T-cell (primary cell): ENCODE data around the gene SPAST. TPM values are rescaled to one million over a fixed set of nuclear protein-coding genes. Genes with fewer than 3 reads are reported as not detected.
A peak's percentile ranks its signal among the peaks of the same experiment; 100 is the strongest.

Experiments
- ATAC-seq, 4 experiments: fragments of 200-7000 bp in 3 of 4; fragments of 150-1000 bp in 1 of 4; cut with Tn5 transposase; replicated peaks in 1 of 4; 1 replicate in 3 of 4; 2 replicates in 1 of 4; pipeline ENCODE4 v1.10.0; 2021; ENCODE audit warnings: moderate library complexity in 3 of 4, mild to moderate bottlenecking in 2 of 4, moderate number of reproducible peaks in 1 of 4
- CTCF ChIA-PET, 2 donors: fragments of 300-600 bp; sonication (Branson Sonifier 250); formaldehyde crosslinking; loops; one replicate each; lab custom pipeline; 2022; ENCODE audit warnings: antibody characterized with exemption in 2 of 2; lab: Charles Lee
- POLR2A ChIA-PET, 2 donors: fragments of 300-600 bp; sonication (Branson Sonifier 250); formaldehyde crosslinking; loops; one replicate each; lab custom pipeline; 2022; ENCODE audit warnings: antibody characterized with exemption in 2 of 2; lab: Charles Lee
- DNase-seq, 35 experiments: peaks; one replicate each; pipeline versions ENCODE4 v3.0.0 to v3.0.0-alpha.2; 2013 to 2023
- H3K27ac ChIP-seq: one replicate; pipeline ENCODE4 v1.5.1; 2013; ENCODE audit warnings: low read length
- H3K27me3 ChIP-seq, 2 experiments: replicated peaks in 1 of 2; 1 replicate in 1 of 2; 2 replicates in 1 of 2; pipeline versions ENCODE4 v1.6.1 to v1.7.0; 2013; ENCODE audit warnings: low read length in 1 of 2, mixed read lengths in 1 of 2; ENCODE audit not compliant: control insufficient read depth in 2 of 2, insufficient read depth in 2 of 2; ENCODE audit errors: extremely low read depth in 1 of 2
- H3K36me3 ChIP-seq, 2 donors: 1 replicate in 1 of 2; 2 replicates in 1 of 2; pipeline versions ENCODE4 v1.6.1 to v1.7.0; 2013; ENCODE audit warnings: low read length in 1 of 2; ENCODE audit not compliant: control insufficient read depth in 2 of 2, insufficient read depth in 1 of 2; ENCODE audit errors: extremely low read depth in 1 of 2
- H3K4me1 ChIP-seq, 2 experiments: 1 replicate in 1 of 2; 2 replicates in 1 of 2; pipeline versions ENCODE4 v1.6.1 to v1.7.0; 2013; ENCODE audit warnings: low read length in 2 of 2, mixed read lengths in 1 of 2; ENCODE audit not compliant: insufficient read depth in 2 of 2, control insufficient read depth in 1 of 2; ENCODE audit errors: extremely low read depth in 1 of 2
- H3K4me3 ChIP-seq, 2 donors: 1 replicate in 1 of 2; 2 replicates in 1 of 2; pipeline versions ENCODE4 v1.5.1 to v1.7.0; 2013; ENCODE audit warnings: mild to moderate bottlenecking in 2 of 2, low read length in 1 of 2, moderate library complexity in 1 of 2; ENCODE audit not compliant: control insufficient read depth in 1 of 2; ENCODE audit errors: extremely low read depth in 1 of 2
- H3K9me3 ChIP-seq: 2 replicates; pipeline ENCODE4 v1.7.0; 2013
- H3K27ac Mint-ChIP-seq, 2 donors: one replicate each; pipeline ENCODE4 v1.8.0; 2020 to 2021; ENCODE audit warnings: mild to moderate bottlenecking in 2 of 2, mixed read lengths in 2 of 2
- H3K27me3 Mint-ChIP-seq, 2 donors: one replicate each; pipeline ENCODE4 v1.8.0; 2021 to 2022; ENCODE audit warnings: mixed read lengths in 2 of 2
- H3K36me3 Mint-ChIP-seq: one replicate; pipeline ENCODE4 v1.8.0; 2021; ENCODE audit warnings: mixed read lengths
- H3K4me1 Mint-ChIP-seq, 3 donors: one replicate each; pipeline ENCODE4 v1.8.0; 2020 to 2022; ENCODE audit warnings: mixed read lengths in 3 of 3, mild to moderate bottlenecking in 1 of 3
- H3K4me3 Mint-ChIP-seq, 3 donors: one replicate each; pipeline ENCODE4 v1.8.0; 2020 to 2022; ENCODE audit warnings: mild to moderate bottlenecking in 3 of 3, mixed read lengths in 3 of 3, moderate library complexity in 3 of 3
- H3K9me3 Mint-ChIP-seq, 3 donors: one replicate each; pipeline ENCODE4 v1.8.0; 2020 to 2022; ENCODE audit warnings: mixed read lengths in 3 of 3
- WGBS: methylation state at CpG from one replicate; pipeline ENCODE4 v1.1.5; 2013; ENCODE audit warnings: missing lambda C conversion rate; ENCODE audit not compliant: insufficient coverage; 5-methylcytosine and 5-hydroxymethylcytosine counted together
- total RNA-seq, 35 experiments: library from RNA in 6 of 35; stranded (reverse) in 6 of 35; fragments of 120-200 nt in 1 of 35; gene quantifications; one replicate each; pipeline versions ENCODE4 v1.2.1 to v1.2.4 and lab custom pipeline; 2013 to 2026

Gene SPAST
- total RNA-seq, 5 donors from 2014 or later (not counting 1 experiment from before 2014, with no cell fraction given) = 17.7 to 21.9 (median 19.9) TPM

DNA sequence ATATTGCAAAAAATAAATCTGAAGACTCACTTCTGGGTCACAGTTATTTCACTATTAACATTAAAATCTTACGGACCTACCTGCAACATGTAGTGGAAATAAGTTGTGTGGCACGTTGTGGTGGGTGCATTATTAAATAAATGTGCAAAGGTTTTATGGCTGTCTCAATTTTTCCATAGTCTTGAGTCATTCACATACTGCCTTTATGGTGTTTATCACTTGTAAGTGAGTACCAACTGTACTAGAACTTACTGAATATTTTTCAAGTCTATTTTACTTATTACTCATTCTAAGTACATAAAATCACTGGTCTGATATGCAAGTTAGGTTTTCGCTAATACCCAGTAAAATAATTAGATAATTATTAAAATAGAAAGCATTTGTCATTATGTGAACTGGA is 54.7 kb downstream of the SPAST start:
- ATAC-seq = no peak

DNA sequence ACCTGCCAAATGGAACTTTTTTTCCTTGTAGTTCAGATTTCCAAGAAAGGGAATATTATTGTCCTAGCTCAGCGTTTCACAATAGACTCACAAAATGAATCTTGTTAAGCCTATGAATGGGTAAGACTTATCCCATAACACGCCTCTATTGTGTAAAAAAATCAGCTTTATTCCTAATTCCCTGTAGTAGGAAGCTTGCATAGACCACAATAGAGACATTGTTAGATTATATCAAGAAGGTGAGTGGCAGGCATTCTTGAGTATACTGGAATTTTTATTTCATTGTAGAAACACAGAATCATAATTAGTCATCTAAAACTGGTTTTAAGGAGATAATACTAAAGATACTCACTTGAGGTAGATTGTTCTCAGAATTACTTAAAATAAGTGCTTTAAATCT is 55.8 kb downstream of the SPAST start:
- no peaks in the 10 kb centered on the region for H3K27me3 ChIP-seq
- CTCF ChIA-PET = interaction anchor here in 1 of 2 donors (0.6 kb wide), 1 partner anchor 34 kb away, joined by 12 read pairs; no protein-coding TSS in a partner anchor
- H3K9me3 ChIP-seq = no peaks in the 10 kb centered on the region
- Mint-ChIP-seq H3K36me3 (peaks cover 44% of the 10 kb centered on the region), H3K27me3 (no peaks in the 10 kb centered on the region), H3K9me3 (no peaks in the 10 kb centered on the region), H3K27ac (no peak overlapping the region), H3K4me1 (peaks cover 0 to 5% (median 2%) of the 10 kb centered on the region in 3 donors), H3K4me3 (no peak overlapping the region)
- H3K27ac ChIP-seq = no peak overlapping the region
- DNase-seq (no peak), ATAC-seq (no peak)
- no CpG with 5 or more reads among the region's 2 CpGs for WGBS
- POLR2A ChIA-PET = interaction anchor here in 1 of 2 donors (0.7 kb wide), 1 partner anchor 30 kb away, joined by 3 read pairs; no protein-coding TSS in a partner anchor
- H3K36me3 ChIP-seq = peaks cover 4 to 28% of the 10 kb centered on the region in 2 donors
- no peaks in the 10 kb centered on the region for H3K4me1 ChIP-seq
- no peak overlapping the region for H3K4me3 ChIP-seq

More for the DNA sequence above, 54.7 kb downstream of the SPAST start:
- Mint-ChIP-seq H3K27ac (no peak overlapping the region), H3K4me1 (peaks cover 0 to 5% (median 0%) of the 10 kb centered on the region in 3 donors), H3K36me3 (peaks cover 33% of the 10 kb centered on the region), H3K9me3 (no peaks in the 10 kb centered on the region), H3K4me3 (no peak overlapping the region), H3K27me3 (no peaks in the 10 kb centered on the region)
- WGBS = no CpG with 5 or more reads among the region's 3 CpGs
- ChIA-PET POLR2A (no interaction called here), CTCF (no interaction called here)
- Histone ChIP-seq H3K27ac (no peak overlapping the region), H3K36me3 (peaks cover 4 to 23% of the 10 kb centered on the region in 2 donors), H3K9me3 (no peaks in the 10 kb centered on the region), H3K4me1 (no peaks in the 10 kb centered on the region), H3K4me3 (no peak overlapping the region), H3K27me3 (no peaks in the 10 kb centered on the region)
- DNase-seq = no peak

DNA sequence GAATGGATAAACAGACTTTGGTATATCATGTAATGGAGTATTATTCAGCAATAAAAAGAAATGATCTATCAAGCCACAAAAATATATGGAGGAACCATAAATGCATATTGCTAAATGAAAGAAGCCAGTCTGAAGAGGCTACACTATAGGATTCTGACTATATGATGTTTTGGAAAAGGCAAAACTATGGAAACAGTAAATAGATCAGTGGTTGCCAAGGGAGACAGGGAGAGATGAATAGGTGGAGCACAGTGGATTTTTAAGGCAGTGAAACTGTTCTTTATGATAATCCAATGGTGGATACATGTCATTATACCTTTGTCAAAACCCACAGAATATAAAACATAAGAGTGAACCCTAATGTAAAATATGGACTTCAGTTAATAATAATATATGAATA is 61.3 kb downstream of the SPAST start:
- Mint-ChIP-seq H3K4me3 (no peak overlapping the region), H3K36me3 (peaks cover 57% of the 10 kb centered on the region), H3K27ac (no peak overlapping the region), H3K27me3 (no peaks in the 10 kb centered on the region), H3K9me3 (no peaks in the 10 kb centered on the region), H3K4me1 (peaks cover 0 to 5% (median 2%) of the 10 kb centered on the region in 3 donors)
- Histone ChIP-seq H3K27ac (no peak overlapping the region), H3K9me3 (no peaks in the 10 kb centered on the region), H3K4me1 (no peaks in the 10 kb centered on the region), H3K36me3 (peaks cover 0 to 36% of the 10 kb centered on the region in 2 donors), H3K27me3 (no peaks in the 10 kb centered on the region), H3K4me3 (no peak overlapping the region)
- CTCF ChIA-PET = no interaction called here
- POLR2A ChIA-PET = no interaction called here
- DNase-seq (no peak), ATAC-seq (no peak)

DNA sequence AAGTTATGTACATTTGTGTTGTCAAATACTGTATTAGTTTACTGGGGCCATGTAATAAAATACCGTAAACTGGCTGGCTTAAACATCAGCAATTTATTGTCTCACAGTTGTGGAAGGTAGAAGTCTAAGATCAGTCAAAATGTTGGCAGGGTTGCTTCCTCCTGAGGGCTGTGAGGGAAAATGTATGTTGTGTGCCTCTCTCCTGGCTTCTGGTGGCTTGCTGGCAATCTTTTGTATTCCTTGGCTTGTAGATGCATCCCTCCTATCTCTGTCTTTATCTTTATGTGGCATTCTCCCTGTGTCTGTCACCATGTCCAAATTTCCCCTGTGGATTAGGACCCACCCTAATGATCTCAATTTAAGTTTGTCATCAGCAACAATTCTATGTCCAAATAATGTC is 65.3 kb downstream of the SPAST start:
- POLR2A ChIA-PET = no interaction called here
- Histone ChIP-seq H3K36me3 (peaks cover 0 to 47% of the 10 kb centered on the region in 2 donors), H3K9me3 (no peaks in the 10 kb centered on the region), H3K27me3 (no peaks in the 10 kb centered on the region), H3K4me1 (no peaks in the 10 kb centered on the region), H3K27ac (no peak overlapping the region), H3K4me3 (no peak overlapping the region)
- Mint-ChIP-seq H3K27me3 (no peaks in the 10 kb centered on the region), H3K4me1 (no peaks in the 10 kb centered on the region), H3K9me3 (no peaks in the 10 kb centered on the region), H3K36me3 (peaks cover 43% of the 10 kb centered on the region), H3K27ac (peak overlapping the region in 1 of 2 donors; percentile 1), H3K4me3 (no peak overlapping the region)
- 88% methylated on average over 1 of the region's 1 CpG for WGBS
- CTCF ChIA-PET = interaction anchor here in 1 of 2 donors (0.6 kb wide), 1 partner anchor 225 kb away, joined by 3 read pairs; no protein-coding TSS in a partner anchor
- no peak for DNase-seq
- no peak for ATAC-seq

DNA sequence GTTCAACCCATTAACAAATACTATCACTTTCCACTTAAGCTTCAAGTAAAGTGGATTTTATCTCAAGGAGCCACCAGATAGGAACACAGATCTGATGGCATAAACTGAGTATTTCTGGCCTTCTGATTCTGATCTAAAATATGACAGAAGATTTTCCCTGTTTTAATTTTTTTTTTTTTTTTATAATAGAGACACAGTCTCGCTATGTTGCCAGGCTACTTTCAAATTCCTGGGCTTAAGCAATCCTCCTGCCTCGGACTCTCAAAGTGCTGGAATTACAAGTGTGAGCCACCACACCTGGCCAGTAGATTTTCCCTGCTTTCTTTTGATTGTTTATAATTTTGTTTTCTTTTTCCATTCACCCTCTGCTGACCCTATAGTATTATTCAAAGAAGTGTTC is 65.7 kb downstream of the SPAST start:
- Histone ChIP-seq H3K9me3 (no peaks in the 10 kb centered on the region), H3K27ac (no peak overlapping the region), H3K36me3 (peaks cover 0 to 46% of the 10 kb centered on the region in 2 donors), H3K4me3 (no peak overlapping the region), H3K4me1 (no peaks in the 10 kb centered on the region), H3K27me3 (no peaks in the 10 kb centered on the region)
- Mint-ChIP-seq H3K9me3 (no peaks in the 10 kb centered on the region), H3K4me3 (no peak overlapping the region), H3K27ac (no peak overlapping the region), H3K4me1 (no peaks in the 10 kb centered on the region), H3K27me3 (no peaks in the 10 kb centered on the region), H3K36me3 (peaks cover 39% of the 10 kb centered on the region)
- ChIA-PET CTCF (no interaction called here), POLR2A (no interaction called here)
- no peak for DNase-seq
- no peak for ATAC-seq
- WGBS = no CpG with 5 or more reads among the region's 2 CpGs

DNA sequence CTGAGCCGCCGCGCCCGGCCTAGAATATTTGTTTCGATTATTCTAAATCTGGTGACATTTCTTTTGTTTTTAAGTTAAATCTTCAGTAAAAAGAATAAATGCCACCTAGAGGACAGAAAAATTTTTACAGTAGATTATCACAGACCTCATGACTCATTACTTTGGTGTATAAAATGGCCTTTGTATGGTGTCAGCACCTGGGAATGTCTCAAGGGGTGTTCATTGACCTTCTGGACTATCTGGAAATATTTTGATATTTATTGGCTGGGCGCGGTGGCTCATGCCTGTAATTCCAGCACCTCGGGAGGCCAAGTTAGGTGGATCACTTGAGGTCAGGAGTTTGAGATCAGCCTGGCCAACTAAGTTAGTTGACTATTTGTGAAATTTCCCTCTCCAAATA is 72.1 kb downstream of the SPAST start:
- Mint-ChIP-seq H3K4me1 (no peaks in the 10 kb centered on the region), H3K27me3 (no peaks in the 10 kb centered on the region), H3K9me3 (no peaks in the 10 kb centered on the region), H3K27ac (no peak overlapping the region), H3K36me3 (peaks cover 39% of the 10 kb centered on the region), H3K4me3 (no peak overlapping the region)
- peaks cover 5 to 33% of the 10 kb centered on the region in 2 donors for H3K36me3 ChIP-seq
- ATAC-seq (peak in 3 of 4 experiments; percentile 26 to 43 (median 34)), DNase-seq (peak in 1 of 35 experiments; percentile 25)
- no peak overlapping the region for H3K27ac ChIP-seq
- WGBS = no CpG with 5 or more reads among the region's 8 CpGs
- CTCF ChIA-PET = no interaction called here
- H3K4me3 ChIP-seq = no peak overlapping the region
- no peaks in the 10 kb centered on the region for H3K27me3 ChIP-seq
- H3K4me1 ChIP-seq = no peaks in the 10 kb centered on the region
- POLR2A ChIA-PET = no interaction called here
- no peaks in the 10 kb centered on the region for H3K9me3 ChIP-seq
